K562 treated with DMSO at 1 percent for 48 hours (cell line): Measurements from ENCODE around the gene SLCO1C1. TPM values are rescaled to one million over a fixed set of nuclear protein-coding genes. Genes with fewer than 3 reads are reported as not detected.

Source experiments
- total RNA-seq: library from RNA; unstranded; fragments of 300-600 nt; gene quantifications from 2 replicates; pipeline ENCODE4 v1.2.3, GENCODE V29; 2022; ENCODE audit warnings: low replicate concordance; ENCODE audit errors: extremely low read depth

The SLCO1C1 gene, protein sequence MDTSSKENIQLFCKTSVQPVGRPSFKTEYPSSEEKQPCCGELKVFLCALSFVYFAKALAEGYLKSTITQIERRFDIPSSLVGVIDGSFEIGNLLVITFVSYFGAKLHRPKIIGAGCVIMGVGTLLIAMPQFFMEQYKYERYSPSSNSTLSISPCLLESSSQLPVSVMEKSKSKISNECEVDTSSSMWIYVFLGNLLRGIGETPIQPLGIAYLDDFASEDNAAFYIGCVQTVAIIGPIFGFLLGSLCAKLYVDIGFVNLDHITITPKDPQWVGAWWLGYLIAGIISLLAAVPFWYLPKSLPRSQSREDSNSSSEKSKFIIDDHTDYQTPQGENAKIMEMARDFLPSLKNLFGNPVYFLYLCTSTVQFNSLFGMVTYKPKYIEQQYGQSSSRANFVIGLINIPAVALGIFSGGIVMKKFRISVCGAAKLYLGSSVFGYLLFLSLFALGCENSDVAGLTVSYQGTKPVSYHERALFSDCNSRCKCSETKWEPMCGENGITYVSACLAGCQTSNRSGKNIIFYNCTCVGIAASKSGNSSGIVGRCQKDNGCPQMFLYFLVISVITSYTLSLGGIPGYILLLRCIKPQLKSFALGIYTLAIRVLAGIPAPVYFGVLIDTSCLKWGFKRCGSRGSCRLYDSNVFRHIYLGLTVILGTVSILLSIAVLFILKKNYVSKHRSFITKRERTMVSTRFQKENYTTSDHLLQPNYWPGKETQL
- total RNA-seq = not detected in 2 replicates

DNA sequence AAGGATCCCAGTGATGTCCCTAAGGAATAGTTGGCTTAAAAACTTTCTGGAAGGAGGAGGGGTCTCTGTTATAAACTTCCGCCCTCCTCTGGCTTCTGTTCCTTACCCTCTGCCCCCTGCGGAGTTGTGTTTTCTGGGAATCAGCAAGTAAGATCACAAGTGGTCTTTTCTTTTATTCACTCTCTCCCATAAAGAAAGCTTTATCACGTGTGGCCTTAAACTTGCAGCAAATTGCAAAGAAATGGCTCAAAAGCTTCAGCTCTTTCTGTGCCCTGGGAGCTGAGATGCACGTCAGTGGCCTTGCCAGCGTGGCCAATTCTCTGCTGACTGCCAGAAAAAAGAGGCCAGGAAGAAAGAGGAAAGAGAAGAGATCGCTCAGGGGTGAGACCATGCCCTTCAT, at the start of gene SLCO1C1:
Gene SLCO1C1 (plus strand): TSS at position 101 of the 400 bp plus-strand sequence. CDS start 4,245 bp downstream, outside the sequence.

Other genes with a start within 250 kb of the SLCO1C1 start
- not detected in 2 replicates for gene SLCO1B3, start 115.4 kb downstream of the SLCO1C1 start, total RNA-seq